ENCODE data around the gene KIZ. TPM values are rescaled to one million over a fixed set of nuclear protein-coding genes. Genes with fewer than 3 reads are reported as not detected.

The KIZ gene
- total RNA-seq, 4 donors from 2014 or later, result 37.5 to 45.6 (median 41.2) TPM

GRCh38 chr20:21118138-21118537 lies 7.7 kb upstream of the KIZ start:
- no peak for TF ChIP-seq CTCF (IDR thresholded peaks at IDR 0.05; ENCODE audit: low read depth)

GRCh38 chr20:21118782-21119181 lies 7.1 kb upstream of the KIZ start:
- no peak for TF ChIP-seq CTCF (IDR thresholded peaks at IDR 0.05; ENCODE audit: low read depth)

DNA sequence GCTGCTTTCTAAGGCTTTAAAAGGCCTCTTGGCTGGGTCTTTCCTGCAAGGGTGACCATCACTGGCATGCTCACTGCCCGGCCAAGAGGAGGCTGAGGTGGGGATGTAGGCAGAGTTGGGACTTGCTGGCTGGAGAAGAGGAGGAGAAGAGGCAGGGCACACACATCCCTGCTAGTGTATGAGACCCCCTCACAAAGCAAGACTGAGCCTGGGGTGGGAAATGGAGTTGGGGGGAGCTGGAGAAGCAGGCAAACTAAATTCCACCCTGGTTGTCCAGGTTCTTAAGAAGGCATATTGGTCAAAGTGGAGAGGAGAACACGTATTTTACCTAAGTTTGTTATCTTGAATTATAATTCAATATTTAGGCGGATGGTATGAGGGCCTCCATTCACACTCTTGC lies 1.7 kb upstream of the KIZ start:
- no peak for TF ChIP-seq CTCF (IDR thresholded peaks at IDR 0.05; ENCODE audit: low read depth)

DNA sequence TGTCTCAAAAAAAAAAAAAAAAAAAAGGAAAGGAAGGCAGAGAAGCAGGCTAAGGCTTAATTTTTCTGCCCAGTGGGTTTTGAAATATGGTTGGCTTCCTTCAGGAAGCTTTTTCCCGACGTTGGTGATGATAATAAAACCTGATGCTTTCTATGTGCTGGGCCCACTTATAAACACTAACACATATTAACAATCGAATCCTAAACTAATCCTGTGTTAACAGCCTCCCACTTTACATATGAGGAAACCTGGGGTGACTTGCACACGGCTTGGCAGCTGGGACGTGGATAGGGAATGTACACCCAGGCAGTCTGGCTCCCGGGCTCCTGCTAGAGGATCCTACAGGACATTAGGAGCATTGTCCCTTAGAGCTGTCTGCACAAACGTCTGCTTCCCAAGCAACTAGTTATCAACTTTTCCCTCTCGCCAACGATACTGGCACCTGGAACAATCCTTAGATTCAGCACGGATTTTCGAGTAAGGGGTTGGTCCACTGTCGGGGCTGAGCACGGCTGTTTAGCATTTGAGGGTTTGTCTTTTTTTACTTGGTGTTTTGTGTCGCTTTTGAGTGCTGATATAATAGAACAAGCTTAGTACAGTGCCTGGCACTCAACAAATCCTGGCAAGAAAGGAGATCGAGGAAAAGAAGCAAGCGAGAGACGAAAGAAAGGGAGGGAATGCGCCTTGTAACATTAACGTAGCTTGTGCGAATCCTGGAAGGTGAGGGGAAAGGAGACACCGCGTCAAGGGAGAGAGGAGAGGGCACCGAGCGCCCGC lies 622 bp upstream of the KIZ start:
- TF ChIP-seq CTCF (IDR thresholded peaks at IDR 0.05; ENCODE audit: low read depth), result no peak

DNA sequence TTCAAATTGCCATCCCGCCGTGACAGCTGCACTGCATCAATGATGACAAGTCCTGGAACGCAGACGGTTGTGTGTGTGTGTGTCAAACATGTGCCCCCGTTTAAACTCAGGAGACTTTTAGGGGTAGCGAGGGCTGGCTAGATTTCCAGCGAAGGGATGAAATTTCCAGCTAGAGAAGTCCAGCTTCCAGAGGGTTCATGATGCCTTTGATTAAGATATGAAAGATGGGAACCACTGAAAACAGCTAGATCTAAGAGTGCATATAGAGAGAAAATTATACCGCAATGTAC lies 644 bp downstream of the KIZ start:
- TF ChIP-seq CTCF (IDR thresholded peaks at IDR 0.05; ENCODE audit: low read depth), result no peak

DNA sequence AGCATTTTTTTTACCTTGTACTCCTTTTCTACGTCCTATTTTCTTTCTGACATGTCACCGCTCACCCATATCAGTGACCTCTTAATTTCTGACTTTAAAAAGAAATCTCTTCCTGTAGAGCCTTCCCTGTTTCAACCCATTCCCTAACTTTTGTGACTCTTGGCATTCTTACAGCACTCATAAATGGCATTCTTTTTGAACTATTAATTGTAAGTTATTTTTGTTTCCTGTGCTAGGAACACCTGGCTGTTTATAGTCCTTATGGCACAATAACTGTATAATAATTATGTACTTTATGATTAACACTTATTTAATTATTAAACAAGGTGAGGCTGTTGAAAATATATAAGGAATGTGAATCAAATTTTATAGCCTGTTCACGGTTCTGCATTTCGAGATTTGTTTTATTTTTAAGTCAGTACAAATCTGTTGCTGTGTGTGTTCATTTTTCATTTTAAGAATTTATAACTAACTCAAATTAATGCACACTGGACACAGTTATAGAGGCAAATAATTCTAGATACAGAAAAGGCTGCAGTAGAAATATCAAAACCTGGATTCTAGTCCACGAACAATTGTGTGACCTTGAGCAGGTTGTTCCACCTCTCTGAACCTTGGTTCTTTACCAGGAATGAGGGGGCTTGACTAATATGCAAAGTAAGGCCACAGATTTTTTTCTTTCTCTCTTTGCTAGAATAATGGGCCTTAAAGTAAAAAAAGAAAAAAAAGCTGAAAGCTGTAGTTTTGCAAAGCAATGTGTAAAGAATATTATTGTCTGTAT lies 1.5 kb downstream of the KIZ start:
- no peak for TF ChIP-seq CTCF (IDR thresholded peaks at IDR 0.05; ENCODE audit: low read depth)

GRCh38 chr20:21129861-21130260 lies 4.0 kb downstream of the KIZ start:
- no peak for TF ChIP-seq CTCF (IDR thresholded peaks at IDR 0.05; ENCODE audit: low read depth)
